Lung (tissue), 12 donors: ENCODE data around the gene NDUFS4. TPM values are rescaled to one million over a fixed set of nuclear protein-coding genes. Genes with fewer than 3 reads are reported as not detected.
"Not testable (repeated sequence)": the region's sequence is repeated elsewhere in the genome, so short reads cannot be mapped to it uniquely, and the experiment has no call there.

Source experiments
- ATAC-seq: fragments of 200-7000 bp; cut with Tn5 transposase; one replicate; pipeline ENCODE4 v1.9.1; 2020; ENCODE audit warnings: moderate number of reproducible peaks; ENCODE audit not compliant: insufficient read depth, low FRiP score
- DNase-seq, 3 donors: peaks; one replicate each; pipeline ENCODE4 v3.0.0-alpha.2; 2013 to 2017
- H3K27ac ChIP-seq, 2 donors: one replicate each; pipeline ENCODE4 v1.5.1; 2013; ENCODE audit warnings: mild to moderate bottlenecking in 2 of 2, moderate library complexity in 2 of 2, control low read depth in 1 of 2, inconsistent platforms in 1 of 2, low read depth in 1 of 2, low read length in 1 of 2
- H3K27me3 ChIP-seq, 3 donors: one replicate each; pipeline ENCODE4 v1.5.1; 2013; ENCODE audit warnings: low read length in 2 of 3; ENCODE audit not compliant: control insufficient read depth in 3 of 3, insufficient read depth in 3 of 3
- H3K36me3 ChIP-seq, 4 donors: one replicate each; pipeline ENCODE4 v1.5.1; 2013; ENCODE audit warnings: low read length in 4 of 4, mild to moderate bottlenecking in 1 of 4, moderate library complexity in 1 of 4; ENCODE audit not compliant: control insufficient read depth in 4 of 4, insufficient read depth in 4 of 4
- H3K4me1 ChIP-seq, 5 donors: one replicate each; pipeline ENCODE4 v1.5.1; 2013; ENCODE audit warnings: low read length in 5 of 5, mild to moderate bottlenecking in 2 of 5, moderate library complexity in 1 of 5; ENCODE audit not compliant: control insufficient read depth in 5 of 5, insufficient read depth in 5 of 5
- H3K4me3 ChIP-seq: one replicate; pipeline ENCODE4 v1.5.1; 2013; ENCODE audit warnings: mild to moderate bottlenecking, control low read depth, moderate library complexity
- H3K9ac ChIP-seq, 2 donors: one replicate each; pipeline ENCODE4 v1.5.1; 2013; ENCODE audit warnings: low read length in 2 of 2, control low read depth in 1 of 2; ENCODE audit not compliant: insufficient read depth in 1 of 2
- H3K9me3 ChIP-seq, 4 donors: one replicate each; pipeline ENCODE4 v1.5.1; 2013; ENCODE audit warnings: low read length in 3 of 4, mild to moderate bottlenecking in 1 of 4, moderate library complexity in 1 of 4; ENCODE audit not compliant: control insufficient read depth in 4 of 4, insufficient read depth in 3 of 4
- WGBS, 2 donors: extraction: QIAGEN DNeasy Blood & Tissue Kit; methylation state at CpG; one replicate each; pipeline ENCODE4 v1.1.7; 2013; 5-methylcytosine and 5-hydroxymethylcytosine counted together
- polyA plus RNA-seq, 2 donors: library from polyadenylated mRNA; stranded (reverse); fragments of 200-250 nt; gene quantifications; one replicate each; pipeline ENCODE4 v1.2.1, GENCODE V29; 2013
- total RNA-seq, 2 donors: library from RNA; depleted of rRNA in 1 of 2; stranded (reverse); fragments of >200 nt in 1 of 2; gene quantifications; one replicate each; pipeline ENCODE4 v1.2.1, GENCODE V29; 2014 to 2021
- TF ChIP-seq, protein P1 (sequence below): IDR thresholded peaks from 2 replicates; pipeline ENCODE4 v1.5.1; 2012; ENCODE audit warnings: mild to moderate bottlenecking; ENCODE audit errors: control extremely low read depth, extremely low read depth
- donor health status: control.
- donor health status: control.
- donor health status: Bipolar disorder and iron deficiency.
- donor health status: healthy.
- donor health status: DM: yes; HTN: yes; CAD: no.

NDUFS4 gene
- total and polyA plus RNA-seq, 4 donors, result 45.7 to 96.1 (median 61.8) TPM

- H3K4me1 ChIP-seq, result no peaks in the 10 kb centered on the region
- TF ChIP-seq, protein P1, sequence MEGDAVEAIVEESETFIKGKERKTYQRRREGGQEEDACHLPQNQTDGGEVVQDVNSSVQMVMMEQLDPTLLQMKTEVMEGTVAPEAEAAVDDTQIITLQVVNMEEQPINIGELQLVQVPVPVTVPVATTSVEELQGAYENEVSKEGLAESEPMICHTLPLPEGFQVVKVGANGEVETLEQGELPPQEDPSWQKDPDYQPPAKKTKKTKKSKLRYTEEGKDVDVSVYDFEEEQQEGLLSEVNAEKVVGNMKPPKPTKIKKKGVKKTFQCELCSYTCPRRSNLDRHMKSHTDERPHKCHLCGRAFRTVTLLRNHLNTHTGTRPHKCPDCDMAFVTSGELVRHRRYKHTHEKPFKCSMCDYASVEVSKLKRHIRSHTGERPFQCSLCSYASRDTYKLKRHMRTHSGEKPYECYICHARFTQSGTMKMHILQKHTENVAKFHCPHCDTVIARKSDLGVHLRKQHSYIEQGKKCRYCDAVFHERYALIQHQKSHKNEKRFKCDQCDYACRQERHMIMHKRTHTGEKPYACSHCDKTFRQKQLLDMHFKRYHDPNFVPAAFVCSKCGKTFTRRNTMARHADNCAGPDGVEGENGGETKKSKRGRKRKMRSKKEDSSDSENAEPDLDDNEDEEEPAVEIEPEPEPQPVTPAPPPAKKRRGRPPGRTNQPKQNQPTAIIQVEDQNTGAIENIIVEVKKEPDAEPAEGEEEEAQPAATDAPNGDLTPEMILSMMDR, result no peak
- H3K27ac ChIP-seq, result no peak overlapping the region
- ATAC-seq (no peak), DNase-seq (no peak)
- peaks cover 1 to 11% (median 5%) of the 10 kb centered on the region in 4 donors for H3K36me3 ChIP-seq
- H3K27me3 ChIP-seq, result no peaks in the 10 kb centered on the region
- no peaks in the 10 kb centered on the region for H3K9me3 ChIP-seq
- WGBS, 2 donors, result 99% methylated on average over 2 of the region's 2 CpGs
- no peak overlapping the region for H3K4me3 ChIP-seq
- no peak overlapping the region for H3K9ac ChIP-seq
These were observed 88.9 kb downstream of the NDUFS4 start for GRCh38 chr5:53649352-53649751.

GRCh38 chr5:53660573-53660972 is 100.1 kb downstream of the NDUFS4 start:
- H3K36me3 ChIP-seq, H3K9me3 ChIP-seq, H3K4me3 ChIP-seq, H3K9ac ChIP-seq, H3K4me1 ChIP-seq, H3K27me3 ChIP-seq, H3K27ac ChIP-seq, ATAC-seq, DNase-seq: not testable (repeated sequence)
- WGBS, 2 donors, result 93 to 94% methylated on average over 4 of the region's 4 CpGs

DNA sequence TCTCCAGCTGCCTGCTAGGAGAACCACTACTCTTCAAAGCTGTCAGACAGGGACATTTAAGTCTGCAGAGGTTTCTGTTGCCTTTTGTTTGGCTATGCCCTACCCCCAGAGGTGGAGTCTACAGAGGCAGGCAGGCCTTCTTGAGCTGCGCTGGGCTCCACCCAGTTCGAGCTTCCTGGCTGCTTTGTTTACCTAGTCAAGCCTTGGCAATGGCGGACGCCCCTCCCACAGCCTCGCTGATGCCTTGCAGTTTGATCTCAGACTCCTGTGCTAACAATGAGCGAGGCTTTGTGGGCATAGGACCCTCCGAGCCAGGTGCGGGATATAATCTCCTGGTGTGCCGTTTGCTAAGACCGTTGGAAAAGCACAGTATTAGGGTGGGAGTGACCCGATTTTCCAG is 104.9 kb downstream of the NDUFS4 start:
- not testable (repeated sequence) for H3K4me3 ChIP-seq, H3K9me3 ChIP-seq, H3K27ac ChIP-seq, H3K36me3 ChIP-seq, H3K27me3 ChIP-seq, ATAC-seq, H3K9ac ChIP-seq, H3K4me1 ChIP-seq, DNase-seq
- 88 to 91% methylated on average over 10 of the region's 11 CpGs for WGBS, 2 donors

DNA sequence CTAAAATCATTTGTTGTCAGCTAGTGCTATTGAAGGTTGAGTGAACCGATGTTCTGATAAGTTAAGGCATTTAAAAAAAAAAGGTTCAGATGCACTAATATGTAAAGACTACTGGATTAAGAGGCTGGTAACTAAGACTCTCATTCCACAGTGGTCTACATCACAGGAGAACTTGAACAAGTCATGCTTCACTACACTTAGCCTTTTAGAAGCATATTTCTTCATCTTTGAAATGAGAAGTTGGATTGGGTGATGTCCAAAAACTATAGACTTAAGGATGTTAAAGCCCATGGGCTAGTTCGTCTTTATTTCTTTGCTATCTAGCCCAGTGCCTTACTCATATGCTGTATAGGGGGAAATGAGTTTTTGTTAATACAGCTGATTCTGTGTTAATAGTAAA is 107.2 kb downstream of the NDUFS4 start:
- 96 to 98% methylated on average over 2 of the region's 2 CpGs for WGBS, 2 donors
- TF ChIP-seq, protein P1, result no peak
- H3K27ac ChIP-seq, result no peak overlapping the region
- H3K36me3 ChIP-seq, result peaks cover 0 to 6% (median 2%) of the 10 kb centered on the region in 4 donors
- H3K9me3 ChIP-seq, result peaks cover 0 to 5% (median 0%) of the 10 kb centered on the region in 4 donors
- ATAC-seq (no peak), DNase-seq (no peak)
- no peaks in the 10 kb centered on the region for H3K27me3 ChIP-seq
- no peak overlapping the region for H3K4me3 ChIP-seq
- no peak overlapping the region for H3K9ac ChIP-seq
- H3K4me1 ChIP-seq, result peaks cover 0 to 8% (median 0%) of the 10 kb centered on the region in 5 donors
